CD4-positive, alpha-beta T cell treated with Interleukin-17A for 4 hours (primary cell): ENCODE data around the gene DCAF15.
A peak's percentile ranks its signal among the peaks of the same experiment; 100 is the strongest.
"Not testable (repeated sequence)": the region's sequence is repeated elsewhere in the genome, so short reads cannot be mapped to it uniquely, and the experiment has no call there.

ENCODE experiments used
- DNase-seq: peaks from one replicate; pipeline ENCODE4 v3.0.0-alpha.2; 2020; ENCODE audit warnings: mixed read lengths

Gene DCAF15

DNA sequence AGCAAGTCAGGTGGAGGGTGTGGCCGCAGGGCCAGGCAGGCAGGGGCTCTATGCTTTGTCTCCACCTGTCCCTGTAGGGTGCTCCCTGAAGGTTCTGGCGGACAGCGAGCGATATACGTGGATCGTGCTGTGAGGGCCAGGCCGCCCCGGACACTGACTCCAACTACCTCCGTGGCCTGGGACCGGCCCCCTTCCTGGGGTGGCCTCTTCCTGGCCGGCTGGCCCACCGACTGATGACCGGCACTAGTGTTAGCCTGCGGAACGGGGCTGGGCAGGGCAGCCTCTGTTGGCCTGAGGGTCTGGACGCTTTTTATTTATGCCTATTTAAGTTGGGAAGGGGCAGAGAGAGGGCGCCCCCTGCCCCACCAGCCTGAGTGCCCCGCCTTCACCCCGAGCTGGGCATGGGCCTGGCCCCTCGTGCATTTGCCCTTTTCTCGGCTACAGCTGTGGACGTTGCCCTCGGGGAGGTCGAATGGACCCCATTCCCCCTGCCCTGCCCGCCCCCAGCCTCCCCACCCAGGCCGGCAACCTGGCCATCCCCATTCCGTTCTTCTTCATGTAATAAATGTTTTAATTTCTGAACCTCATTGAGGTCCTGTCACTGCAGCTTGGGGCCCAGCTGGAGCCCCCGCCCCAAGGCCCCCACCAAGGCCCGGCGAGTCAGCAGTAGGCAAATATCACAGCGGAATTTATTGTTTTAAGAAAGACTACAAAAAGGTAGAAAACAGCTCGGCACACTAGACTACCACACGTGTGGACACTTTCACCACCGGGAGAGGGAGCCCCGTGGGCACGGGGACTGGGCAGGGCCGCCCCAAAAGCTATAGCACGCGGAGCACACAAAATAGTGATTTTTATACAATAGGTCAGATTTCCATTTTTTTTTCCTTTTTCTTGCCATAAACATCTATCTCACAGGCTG is 8.8 kb downstream of the DCAF15 start:
- no peak for DNase-seq

GRCh38 chr19:13961826-13962698 is 9.8 kb downstream of the DCAF15 start:
- no peak for DNase-seq

DNA sequence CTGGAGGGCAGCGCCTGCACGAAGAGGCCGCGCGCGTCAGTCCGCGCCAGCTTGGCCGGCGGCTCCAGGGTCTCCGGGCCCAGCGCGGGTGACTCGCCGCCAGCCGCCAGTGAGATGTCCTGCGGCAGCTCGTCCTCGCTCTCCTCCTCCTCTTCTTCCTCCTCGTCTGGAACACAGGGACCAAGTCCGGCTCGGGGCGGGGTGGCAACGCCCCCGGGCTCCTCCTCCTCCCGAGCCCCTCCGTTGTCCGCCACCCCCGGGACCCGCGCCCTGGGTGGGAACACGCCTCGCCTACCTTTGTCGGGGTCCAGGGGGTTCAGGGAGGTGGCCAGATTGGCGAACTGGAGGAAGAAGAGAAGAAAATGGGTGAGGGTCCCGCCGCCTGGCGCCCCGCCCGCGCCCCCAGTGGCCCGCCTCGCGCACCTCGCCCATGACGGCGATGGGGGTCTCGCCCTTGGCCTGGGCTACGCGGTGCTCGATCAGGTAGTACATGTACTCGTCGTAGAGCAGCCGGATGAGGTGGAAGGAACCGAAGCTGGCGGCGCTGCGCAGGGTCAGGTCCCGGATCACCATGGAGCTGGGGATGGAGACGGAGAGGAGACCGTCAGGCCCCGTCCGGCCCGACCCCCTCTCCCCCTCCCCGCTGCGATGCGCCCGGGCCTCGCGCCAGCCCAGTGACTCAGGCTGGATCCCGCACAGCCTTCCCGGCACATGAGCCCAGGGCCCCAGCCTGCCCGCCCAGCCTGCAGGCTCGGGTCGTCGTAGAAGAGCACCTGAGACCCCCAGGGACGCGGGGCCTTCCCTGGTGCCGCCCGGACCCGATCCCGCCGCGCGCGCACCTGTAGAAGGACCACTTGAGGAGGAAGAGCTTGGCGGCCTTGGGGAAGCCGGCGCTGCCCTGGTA is 10.6 kb downstream of the DCAF15 start:
- DNase-seq: no peak

GRCh38 chr19:13963603-13964105 is 11.3 kb downstream of the DCAF15 start:
- DNase-seq: no peak

DNA sequence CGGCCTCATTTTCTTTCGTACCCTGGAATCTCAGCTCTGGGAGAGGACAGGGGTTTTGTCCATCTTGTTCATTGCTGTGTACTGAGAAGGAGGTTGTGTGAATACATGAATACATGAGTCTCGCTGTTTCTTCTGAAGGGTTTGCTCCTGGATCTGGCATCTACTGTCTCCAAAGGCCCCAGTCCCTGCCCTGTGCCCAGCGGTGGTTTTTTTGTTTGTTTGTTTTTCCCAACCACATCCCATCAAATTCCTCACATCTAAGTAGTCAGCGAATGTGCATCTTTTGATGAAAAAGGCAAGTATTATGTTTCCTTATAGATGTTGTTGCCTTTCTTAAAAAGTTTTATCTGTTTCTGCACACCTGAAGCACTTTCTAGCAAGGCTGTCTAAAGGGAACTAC is 12.5 kb downstream of the DCAF15 start:
- no peak for DNase-seq

DNA sequence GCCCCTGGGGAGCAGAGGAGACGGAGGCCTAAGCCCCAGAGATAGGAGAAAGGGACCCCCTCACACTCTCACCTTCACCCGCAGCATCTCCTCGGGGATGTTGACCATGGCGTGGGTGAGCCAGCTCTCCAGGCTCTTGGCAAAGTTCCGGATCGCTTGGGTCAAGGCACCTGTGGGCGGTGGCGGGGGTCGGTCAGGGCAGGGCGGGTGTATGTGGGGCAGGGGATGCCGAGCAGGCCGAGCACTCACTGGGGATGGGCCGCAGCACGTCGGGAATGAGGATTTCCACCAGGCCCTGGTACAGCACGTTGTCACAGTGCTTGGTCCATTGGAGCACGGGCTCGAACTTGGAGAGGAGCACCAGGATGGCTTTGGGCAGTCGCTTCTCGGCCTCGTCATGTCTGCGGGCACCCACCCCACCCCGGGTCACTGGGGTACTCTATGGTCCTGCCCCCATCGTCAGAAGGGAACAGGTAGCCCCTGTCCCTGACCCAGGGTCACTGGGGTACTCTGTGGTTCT is 13.1 kb downstream of the DCAF15 start:
- DNase-seq: no peak

DNA sequence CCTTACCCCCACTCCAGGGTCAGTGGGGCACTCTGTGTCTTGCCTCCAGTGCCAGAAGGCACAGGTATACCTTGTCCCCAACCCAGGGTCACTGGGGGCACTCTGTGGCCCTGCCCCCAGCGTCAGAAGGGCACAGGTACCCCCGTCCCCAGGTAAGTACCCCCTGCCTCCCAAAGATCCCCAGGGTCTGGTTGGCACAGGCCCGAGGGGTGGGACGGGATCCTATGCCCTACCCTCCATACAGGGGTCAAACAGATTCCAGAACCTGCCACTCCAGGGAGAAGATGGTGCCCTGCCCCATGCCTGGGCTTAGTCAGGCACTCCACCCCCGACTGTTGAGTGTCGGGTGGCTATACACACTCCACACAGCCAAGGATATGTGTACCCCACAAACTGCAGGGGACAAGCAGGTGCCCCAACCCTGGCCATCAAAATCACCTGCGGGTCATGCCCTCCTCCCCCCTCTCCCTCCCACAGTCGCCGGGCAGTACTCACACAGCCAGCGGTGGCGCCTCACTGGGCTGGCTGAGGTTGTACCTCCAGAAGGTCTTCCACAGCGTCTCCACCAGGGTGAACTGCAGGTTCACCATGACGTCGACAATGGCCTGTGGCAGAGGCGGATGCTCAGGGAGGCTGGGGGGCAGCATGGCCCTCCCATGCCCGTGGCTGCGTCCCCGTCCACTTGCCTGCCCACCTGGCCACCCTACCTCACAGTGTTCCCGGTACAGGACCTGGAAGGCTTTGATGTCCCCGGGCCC is 13.8 kb downstream of the DCAF15 start:
- DNase-seq: no peak

GRCh38 chr19:13966684-13967128 is 14.4 kb downstream of the DCAF15 start:
- DNase-seq: no peak

DNA sequence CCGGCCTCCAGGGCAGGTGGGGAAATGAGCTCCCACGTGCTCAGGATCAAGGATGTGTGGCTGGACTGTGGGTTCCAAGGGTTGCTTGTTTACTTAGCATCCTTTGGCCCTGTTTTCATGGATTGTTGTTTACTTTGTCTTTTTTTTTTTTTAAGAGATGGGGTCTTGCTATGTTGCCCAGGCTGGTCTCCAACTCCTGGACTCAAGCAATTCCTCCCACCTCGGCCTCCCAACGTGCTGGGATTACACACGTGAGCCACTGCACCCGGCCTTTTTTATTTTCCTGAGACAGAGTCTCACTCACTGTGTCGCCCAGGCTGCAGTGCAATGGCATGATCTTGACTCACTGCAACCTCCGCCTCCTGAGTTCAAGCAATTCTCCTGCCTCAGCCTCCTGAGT is 14.9 kb downstream of the DCAF15 start:
- DNase-seq: not testable (repeated sequence)

- no peak for DNase-seq
These were observed 16.1 kb downstream of the DCAF15 start for GRCh38 chr19:13968383-13968935.

GRCh38 chr19:13968999-13969398 is 16.7 kb downstream of the DCAF15 start:
- no peak for DNase-seq

- DNase-seq: no peak
These were observed 17.6 kb downstream of the DCAF15 start for GRCh38 chr19:13969897-13970296.

DNA sequence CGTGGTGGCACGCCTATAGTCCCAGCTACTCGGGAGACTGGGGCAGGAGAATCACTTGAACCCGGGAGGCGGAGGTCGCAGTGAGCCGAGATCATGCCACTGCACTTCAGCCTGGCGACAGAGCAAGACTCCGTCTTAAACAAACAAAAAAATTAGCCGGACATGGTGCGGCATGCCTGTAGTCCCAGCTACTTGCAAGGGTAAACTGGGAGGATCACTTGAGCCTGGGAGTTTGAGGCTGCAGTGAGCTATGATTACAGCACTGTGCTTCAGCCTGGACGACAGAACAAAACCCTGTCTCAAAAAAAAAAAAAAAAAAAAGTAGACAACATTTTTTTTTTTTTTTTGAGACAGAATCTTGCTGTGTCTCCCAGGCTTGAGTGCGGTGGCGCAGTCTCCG is 19.6 kb downstream of the DCAF15 start:
- DNase-seq: not testable (repeated sequence)

DNA sequence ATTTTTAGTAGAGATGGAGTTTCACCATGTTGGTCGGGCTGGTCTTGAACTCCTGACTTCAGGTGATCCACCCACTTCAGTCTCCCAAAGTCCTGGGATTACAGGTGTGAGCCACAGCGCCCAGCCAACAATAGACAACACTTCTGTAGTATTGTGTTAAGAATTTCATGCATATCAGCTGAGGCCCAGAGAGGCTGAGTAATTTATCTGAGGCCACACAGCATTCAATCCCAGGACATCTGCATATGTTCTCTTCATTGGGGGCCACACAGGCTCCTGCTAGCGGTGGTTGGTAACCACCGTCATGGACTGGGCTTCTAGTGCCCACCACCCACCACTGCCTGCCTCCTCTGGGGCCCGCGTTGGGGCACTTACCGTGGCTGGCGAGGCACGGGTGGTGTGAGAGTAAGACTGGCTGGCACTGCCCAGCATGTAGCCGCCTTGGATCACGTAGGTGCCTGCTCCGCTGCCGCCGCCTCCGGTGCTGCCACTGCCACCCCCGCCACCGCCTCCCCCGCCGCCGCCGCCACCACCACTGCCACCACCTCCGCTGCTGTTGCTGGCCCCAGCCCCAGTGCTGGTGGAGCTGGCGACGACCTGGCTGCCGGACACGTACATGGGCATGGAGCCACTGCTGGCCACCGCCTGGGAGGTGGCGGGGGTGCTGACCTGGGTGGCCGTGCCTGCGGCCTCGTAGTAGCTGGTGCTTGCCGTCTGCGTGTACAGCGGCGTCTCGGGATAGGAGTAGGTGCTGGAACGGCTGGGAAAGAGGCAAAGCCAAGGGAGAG is 20.3 kb downstream of the DCAF15 start:
- no peak for DNase-seq

DNA sequence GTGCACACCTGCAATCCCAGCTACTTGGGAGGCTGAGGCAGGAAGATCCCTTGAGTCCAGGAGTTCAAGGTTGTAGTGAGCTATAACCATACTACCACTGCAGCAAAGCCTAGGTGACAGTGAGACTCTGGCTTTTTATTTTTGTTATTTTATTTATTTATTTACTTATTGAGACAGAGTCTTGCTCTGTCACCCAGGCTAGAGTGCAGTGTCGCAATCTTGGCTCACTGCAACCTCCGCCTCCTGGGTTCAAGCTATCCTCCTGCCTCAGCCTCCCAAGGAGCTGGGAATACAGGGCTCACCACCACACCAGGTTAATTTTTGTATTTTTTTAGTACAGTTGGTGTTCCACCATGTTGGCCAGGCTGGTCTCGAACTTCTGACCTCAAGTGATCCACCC is 21.2 kb downstream of the DCAF15 start:
- DNase-seq: not testable (repeated sequence)

- DNase-seq: peak; percentile 74
These were observed 21.8 kb downstream of the DCAF15 start for GRCh38 chr19:13974073-13974472.

DNA sequence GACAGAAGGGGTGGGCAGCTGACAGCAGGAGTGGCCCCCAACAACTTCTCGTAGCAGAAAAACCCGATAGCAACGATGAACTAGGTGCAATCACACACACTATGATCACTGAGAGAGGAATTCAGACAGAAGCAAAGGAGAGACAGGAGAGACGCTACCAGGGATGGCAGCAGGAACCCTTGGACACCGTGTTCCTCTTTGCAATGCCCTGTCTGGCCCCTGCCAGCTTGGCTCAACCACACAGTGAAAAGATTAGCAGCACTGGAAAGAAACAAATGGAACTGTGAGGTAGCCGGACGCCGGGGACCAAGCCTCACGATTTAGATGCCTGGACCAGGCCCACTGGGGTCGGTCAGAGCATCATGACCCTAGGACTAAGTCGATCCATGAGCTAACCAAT is 23.6 kb downstream of the DCAF15 start:
- no peak for DNase-seq

DNA sequence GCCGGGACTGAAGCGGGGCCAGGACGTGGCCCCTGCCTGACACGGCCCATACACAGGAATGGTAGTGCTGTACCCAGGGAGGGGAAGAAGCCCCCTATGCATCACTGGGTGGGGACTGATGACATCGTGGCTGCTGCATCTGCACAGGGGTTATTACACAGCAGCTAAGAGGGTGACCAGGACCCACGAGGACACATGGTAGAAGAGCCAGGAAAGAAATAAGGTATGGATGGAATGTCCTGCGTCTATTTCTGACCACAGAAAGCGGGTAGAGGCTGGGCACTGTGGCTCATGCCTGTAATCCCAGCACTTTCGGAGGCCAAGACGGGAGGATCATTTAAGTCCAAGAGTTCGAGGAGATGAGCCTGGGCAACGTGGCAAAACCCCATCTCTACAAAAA is 24.1 kb downstream of the DCAF15 start:
- no peak for DNase-seq

DNA sequence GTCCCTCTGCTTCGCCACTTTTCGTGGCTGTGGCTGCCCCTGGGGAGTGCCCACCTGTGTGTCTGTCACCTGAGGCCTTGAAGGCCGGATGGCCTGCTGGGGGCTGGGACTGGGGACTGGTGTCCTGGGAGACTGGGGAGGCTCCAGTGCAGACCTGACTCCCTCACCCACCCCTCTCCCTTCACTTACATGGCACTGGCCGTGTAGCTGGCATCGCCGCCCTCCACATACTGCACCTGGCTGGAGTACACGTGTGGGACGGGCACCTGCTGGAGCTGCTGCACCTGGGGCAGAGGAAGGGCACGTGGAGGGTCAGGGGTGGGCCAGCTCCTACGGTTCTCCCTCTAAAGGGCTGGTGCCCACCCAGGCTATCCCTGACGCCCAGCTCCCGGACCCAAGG is 25.5 kb downstream of the DCAF15 start:
- no peak for DNase-seq
